NCI-H2196 (cell line): Measurements from ENCODE around the gene PREX1.
"Not testable (repeated sequence)": the region's sequence is repeated elsewhere in the genome, so short reads cannot be mapped to it uniquely, and the experiment has no call there.

Source experiments
- DNase-seq: peaks from one replicate; lab custom pipeline; 2025; ENCODE audit not compliant: unreplicated experiment; lab: John Stamatoyannopoulos, UW

Gene PREX1

GRCh38 chr20:48846516-48847492 is 19.0 kb upstream of the PREX1 start:
- DNase-seq, result no peak

- DNase-seq, result no peak
Measured at GRCh38 chr20:48845721-48846306, 18.0 kb upstream of the PREX1 start.

DNA sequence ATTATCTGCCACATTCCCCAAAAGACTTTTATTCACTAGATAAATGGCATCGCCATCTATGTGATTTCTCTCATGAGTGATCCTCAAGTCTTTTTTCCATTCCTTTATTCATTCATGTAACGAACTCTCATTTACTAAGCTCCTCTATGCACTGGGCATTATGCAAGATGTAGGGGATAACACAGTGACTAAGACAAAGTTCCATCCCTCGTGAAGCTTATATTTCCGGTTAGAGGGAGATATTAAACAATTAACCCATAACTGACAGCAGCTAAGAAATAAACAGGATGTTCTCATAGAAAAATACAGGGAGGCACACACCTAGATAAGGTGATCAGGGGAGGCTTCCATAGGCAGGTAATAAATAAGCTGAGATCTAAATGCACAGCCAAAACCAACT is 17.2 kb upstream of the PREX1 start:
- DNase-seq, result no peak

- not testable (repeated sequence) for DNase-seq
Measured at GRCh38 chr20:48843896-48844295, 16.1 kb upstream of the PREX1 start.

- DNase-seq, result no peak
Measured at GRCh38 chr20:48843057-48843806, 15.4 kb upstream of the PREX1 start.

GRCh38 chr20:48841875-48842529 is 14.2 kb upstream of the PREX1 start:
- DNase-seq, result no peak

DNA sequence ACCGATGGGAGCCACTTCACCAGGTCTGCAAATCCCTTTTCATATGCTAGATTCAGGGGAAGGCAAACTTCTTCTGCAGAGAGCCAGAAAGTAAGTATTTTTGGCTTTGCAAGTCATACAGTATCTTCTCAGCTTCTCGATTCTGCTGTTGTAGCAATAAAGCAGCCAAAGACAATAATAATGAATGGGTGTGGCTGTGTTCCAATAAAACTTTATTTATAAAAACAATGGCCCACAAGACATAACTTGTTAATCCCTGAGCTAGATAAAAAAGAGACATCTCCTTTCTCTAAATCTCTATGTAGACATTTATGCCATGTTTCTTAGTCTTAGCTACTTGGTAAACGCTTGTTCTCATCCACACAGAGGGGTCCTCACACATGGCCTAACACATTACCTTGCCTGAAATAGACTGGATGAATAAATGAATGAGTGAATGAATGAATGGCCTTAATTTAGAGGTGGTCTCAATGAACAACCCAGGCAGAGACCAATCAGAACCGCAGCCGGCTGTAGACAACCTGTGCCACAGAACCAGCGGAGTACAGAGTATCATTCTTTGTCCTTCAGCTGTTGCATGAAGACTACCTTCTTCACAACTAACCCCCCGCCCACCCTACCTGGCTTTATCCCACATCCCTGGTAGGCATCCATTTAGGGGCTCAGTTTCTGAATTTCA is 13.5 kb upstream of the PREX1 start:
- DNase-seq, result no peak

DNA sequence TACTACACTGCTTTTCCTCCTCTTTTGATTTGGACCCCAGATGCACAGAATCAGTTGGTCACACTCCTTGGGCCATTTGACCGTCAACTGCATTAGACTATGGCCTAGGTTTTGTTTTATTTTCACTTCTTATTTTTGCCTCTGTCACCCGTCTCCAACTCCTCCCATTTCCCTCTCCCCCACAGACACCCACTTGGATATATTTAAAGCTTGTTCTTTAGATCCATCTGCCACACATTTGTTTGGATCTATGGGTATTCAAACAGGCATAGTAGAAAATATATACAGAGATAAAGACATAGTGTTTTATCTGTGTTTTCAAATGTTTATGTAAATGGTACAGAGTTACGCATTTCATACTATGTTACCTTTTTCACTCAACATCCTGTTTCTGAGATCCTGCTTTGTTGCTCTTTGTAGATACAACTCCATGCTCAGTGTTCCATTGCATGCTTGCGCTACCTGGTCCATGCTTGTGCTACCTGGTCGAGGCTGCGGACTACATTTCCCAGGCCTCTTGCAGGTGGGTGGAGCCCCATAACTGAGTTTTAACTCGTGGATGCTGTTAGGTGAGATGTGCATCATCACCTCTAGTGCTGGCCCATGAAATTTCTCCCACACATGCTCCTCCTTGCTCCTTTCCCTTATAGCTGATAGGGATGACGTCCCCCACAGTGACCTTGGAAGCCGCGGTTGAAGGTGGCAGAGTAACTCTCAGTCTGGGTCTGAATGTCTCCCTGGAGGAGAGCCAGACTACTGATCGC is 11.5 kb upstream of the PREX1 start:
- no peak for DNase-seq

DNA sequence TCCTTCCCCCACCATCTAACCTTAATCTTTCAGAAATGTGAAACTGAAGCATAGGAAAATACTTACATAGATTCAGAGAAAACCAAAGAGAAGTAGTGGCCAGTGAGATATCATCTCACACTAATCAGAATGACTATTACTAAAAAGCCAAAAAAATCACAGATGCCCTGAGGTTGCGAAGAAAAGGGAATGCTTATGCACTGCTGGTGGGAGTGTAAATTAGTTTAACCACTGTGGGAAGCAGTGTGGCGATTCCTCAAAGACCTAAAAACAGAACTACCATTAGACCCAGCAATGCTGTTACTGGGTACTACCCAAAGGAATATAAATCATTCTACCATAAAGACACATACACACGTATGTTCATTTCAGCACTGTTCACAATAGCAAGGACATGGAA is 9.2 kb upstream of the PREX1 start:
- DNase-seq, result no peak

DNA sequence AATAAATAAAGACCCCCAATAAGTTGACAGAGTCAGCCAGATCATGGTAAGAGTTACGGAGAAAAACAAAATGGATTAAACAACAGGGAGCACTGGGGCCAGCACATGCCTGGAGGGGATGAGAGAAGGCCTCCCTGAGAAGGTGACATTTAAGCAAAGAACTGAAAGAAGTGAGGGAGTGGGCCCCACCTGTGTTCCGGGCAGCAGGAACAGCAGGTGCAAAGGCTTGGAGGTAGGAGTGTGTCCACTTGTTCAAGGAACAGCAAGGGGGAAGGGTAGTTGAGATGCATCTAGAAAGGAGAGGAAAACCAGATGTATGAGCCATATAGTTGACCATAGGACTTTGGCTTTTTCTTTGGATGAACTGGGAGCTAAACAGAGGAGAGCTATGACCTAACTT is 7.6 kb upstream of the PREX1 start:
- no peak for DNase-seq

- no peak for DNase-seq
Measured at GRCh38 chr20:48834278-48834677, 6.5 kb upstream of the PREX1 start.

- no peak for DNase-seq
Measured at GRCh38 chr20:48832405-48832730, 4.6 kb upstream of the PREX1 start.

DNA sequence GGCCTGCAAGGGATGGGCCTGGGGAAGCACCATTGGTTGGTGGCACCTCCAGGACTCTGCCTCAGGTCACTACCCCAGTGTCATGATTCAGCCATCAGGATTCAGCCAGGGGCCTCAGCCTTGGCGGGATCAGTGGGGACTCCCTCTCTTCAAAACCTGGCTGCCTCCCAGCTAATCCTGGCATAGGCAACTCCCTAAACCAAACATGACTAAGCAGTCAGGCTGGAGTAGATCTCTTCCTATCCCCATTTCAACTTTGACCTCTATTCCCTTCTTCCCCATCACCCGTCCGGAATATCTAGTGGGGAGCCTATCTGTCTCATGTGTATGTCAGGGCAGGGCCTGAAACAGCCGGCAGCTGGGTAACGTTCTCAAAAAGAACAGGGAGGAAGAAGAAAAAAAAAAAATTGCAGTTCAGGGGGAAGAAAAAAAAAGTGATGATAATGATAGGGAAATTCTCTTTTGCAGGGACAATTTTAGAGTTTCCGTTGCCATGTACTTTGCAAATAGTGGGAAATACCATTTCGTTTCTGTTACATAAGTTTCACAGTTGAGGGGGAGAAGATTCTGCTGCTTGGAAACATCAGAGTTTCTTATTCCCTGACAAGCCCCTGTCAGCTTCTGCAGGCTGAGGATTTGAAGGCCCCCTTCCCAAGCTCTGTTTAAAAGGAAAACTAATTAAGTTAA is 4.1 kb upstream of the PREX1 start:
- DNase-seq, result no peak

- DNase-seq, result no peak
Measured at GRCh38 chr20:48830826-48831318, 3.1 kb upstream of the PREX1 start.

- no peak for DNase-seq
Measured at GRCh38 chr20:48829940-48830339, 2.1 kb upstream of the PREX1 start.

DNA sequence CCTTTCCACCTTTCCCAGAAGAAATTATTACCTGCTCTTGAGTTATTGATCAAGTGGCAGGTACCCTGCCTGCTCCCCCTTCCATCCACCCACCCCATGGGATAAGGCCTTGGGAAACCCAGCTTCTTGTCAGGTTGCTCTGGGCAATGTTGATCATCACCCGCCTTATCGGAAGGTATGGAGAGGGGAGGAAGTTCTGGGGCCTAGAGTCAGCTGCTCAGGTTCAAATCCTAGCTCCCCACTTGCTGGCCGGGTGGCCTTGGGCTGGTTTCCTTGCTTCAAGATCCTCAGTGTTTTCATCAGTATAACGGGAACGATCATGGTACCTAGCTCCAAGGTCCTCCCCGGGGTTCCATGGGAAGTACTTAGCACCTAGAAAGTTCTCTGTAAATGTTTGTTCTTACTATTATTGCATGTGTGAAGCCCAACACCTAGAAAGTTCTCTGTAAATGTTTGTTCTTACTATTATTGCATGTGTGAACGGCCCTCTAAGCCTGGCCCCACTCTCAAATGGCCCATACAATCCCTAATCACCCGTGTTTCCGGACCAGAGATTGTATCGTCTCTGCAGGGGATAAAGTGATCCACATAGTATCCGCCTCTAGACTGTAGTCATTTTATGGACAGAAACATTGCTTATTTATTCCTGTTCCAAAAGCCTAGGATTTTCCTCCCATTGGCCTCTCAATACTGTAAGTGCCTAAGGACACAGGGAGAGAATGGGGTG is 1.1 kb upstream of the PREX1 start:
- no peak for DNase-seq

DNA sequence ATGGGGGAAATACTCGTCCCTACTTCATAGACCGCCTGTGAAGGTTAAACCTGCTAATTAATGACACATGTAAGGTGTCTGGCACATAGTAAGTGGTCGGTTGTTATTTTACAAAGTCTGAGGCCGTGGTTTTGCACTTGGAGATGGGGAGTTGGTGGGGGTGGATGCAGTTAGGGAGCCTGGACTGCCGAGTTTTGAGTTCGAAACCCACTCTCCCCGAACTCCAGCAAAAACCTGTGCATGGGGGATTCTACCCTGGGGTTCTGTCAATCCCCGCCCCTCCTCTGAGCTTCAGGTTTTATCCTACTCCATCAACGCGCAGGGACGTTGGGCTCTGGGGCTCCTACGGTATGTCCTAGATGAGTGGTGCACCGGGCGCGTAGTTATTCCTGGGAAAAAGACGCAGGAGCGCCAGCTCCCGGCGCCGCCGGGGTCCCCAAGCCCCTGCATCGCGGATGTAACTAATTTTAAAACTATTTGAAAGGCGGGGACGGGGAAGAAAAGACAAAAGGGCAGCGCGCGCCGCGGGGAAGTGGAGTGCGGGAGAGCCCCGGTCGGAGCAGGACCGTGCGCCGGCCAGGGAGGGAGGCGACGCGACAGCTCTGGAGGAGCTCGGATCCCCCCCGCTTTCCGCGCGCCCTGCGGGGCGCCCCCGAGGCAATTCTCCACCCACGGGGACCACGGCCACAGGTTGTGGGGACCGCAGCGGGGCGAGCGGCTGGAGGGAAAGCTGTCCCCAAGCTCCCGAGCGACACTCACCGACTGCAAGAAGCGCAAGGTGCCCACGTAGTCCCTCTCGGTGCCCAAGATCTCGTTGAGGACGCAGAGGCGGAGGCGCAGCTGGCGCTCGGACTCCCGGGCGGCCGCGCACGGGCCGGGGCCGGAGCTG is 672 bp downstream of the PREX1 start:
- DNase-seq, result no peak

DNA sequence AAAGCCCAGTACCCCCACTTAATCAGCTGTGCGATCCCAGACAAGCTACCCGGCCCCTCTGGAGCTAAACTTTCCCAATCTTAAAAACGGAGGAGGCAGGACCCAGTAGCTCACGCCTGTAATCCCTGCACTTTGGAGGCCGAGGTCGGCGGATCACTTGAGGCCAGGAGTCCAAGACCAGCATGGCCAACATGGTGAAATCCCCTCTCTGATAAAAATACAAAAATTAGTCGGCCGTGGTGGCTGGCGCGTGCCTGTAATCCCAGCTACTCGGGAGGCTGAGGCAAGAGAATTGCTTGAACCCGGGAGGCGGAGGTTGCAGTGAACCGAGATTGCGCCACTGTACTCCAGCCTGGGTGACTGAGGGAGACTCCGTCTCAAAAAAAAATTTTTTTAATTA is 1.3 kb downstream of the PREX1 start:
- not testable (repeated sequence) for DNase-seq
